ENCODE measurements around the gene CCDC112.
A peak's percentile ranks its signal among the peaks of the same experiment; 100 is the strongest.
"Not testable (repeated sequence)": the region's sequence is repeated elsewhere in the genome, so short reads cannot be mapped to it uniquely, and the experiment has no call there.

CCDC112 gene

DNA sequence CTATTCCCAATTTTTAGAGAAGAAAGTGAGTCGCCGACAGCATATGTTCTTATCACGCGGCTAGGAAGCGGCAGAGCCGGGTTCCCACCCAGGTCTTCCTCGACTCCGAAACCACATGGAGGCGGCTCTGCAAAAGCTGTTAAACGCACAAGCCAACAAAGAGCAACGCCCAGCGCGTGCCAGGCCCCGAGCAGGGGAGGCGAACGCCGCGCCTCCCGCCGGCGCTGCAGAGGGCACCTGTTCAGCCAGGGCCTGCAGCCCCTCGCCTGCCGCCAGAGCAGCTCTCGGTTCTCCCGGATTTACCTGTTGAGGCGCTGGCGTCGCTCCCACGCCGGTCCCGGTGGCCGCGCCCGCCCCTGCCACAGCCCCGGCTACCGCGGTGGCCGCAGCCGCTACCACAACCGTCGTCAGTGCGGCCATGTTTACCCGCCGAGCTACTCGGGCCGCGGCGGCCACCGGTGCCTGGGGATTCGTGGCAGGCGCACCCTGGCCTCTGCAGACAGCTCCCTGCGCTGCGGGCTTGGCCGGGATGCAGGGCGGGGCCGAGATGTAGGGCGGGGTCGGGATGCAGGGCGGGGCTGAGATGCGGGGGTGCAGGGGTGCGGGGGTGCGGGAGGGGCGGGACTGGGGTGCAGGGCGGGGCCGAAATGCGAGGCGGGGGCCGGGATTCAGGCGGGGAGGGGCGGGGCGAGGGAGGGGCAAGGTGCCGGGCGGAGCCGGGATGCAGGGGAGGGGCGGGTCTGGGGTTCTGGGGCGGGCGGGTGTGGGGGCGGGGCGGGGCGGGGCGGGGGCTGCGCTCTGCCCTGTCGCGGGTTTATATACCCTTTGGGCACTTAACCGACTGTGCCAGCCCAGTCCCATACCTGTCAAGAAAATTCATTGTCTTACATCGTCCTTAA lies at the start of gene CCDC112:
CCDC112 (minus strand) TSS at position 531 of the 899 bp plus-strand sequence; CDS start at position 420, 111 bp downstream.
- DNase-seq (ENCODE audit: low spot score): peak; percentile 71

GRCh38 chr5:115345344-115345743 lies 48.9 kb upstream of the CCDC112 start:
- DNase-seq (ENCODE audit: low spot score): no peak

GRCh38 chr5:115343855-115344254 lies 47.4 kb upstream of the CCDC112 start:
- peak; percentile 9 for DNase-seq (ENCODE audit: low spot score)

DNA sequence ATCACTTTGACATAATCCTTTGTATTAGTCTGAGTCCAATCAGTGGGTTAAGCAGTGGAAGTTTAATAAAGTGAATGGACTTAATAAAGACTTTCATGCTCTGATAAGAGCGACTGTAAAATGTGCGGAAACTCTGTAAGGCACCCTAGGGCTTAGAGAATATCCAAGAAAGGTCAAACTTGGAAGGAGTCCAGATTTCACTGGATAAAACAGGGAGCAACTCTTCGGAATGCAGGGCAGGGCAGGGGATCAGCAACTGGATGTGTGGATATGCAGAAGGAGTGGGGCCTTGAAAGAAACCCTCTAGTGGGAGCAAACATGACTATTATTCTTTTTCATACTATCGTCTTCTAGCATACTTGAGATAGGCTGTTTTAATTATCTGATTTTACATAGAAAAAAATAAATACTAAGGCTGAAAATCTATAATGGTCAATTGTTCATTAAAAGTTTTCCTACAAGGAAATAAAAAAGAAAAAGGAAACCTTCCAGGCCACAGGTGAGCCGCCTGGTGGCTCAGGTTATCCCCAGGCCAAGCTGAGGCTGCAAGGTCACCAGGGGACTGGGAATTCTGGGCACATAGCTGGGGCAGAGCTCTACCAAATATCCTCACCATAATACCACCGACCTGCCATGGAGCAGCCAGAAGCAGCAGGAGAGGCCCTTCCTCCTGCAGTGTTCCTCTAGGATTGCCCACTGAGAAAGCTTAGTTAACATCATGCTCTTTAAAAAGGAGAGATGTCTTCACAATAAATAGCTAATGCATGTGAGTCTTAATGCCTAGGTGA lies 46.3 kb upstream of the CCDC112 start:
- no peak for DNase-seq (ENCODE audit: low spot score)

DNA sequence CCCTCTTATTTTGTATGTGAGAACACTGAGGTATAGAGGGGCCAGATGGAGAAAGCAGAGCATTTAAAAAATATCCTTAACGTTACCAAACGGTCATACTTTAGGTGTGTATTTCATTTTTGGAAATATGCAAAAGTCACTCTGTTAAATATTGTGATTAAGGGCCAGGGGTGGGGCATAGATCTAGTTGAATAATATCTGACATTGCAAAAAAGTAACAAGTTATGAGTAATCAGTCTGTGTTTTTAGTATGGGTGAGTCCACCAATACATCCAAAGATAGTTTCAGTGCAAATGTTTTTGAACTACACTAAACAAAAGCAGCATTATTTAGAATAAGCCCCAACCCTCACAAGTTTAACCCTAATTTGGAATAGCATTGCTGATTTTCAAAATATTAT lies 45.3 kb upstream of the CCDC112 start:
- no peak for DNase-seq (ENCODE audit: low spot score)

DNA sequence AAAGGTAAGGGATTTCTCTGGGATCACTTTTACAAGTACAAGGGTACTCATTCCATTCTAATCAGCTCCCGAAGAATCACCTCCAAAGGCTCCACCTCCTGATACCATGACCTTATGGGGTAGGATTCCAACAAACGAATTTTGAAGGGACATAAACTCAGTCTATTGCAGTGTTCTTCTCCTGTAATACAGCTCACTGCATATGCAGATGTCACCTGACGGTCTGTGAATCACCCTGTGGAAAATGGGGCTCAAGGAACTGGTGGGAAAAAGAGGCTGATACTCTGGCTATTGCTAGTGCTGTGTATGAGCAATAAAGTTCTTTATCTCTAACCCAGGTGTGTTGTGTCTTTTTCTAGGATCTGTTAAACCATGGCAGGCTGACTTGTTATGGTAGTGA lies 42.4 kb upstream of the CCDC112 start:
- DNase-seq (ENCODE audit: low spot score): no peak

DNA sequence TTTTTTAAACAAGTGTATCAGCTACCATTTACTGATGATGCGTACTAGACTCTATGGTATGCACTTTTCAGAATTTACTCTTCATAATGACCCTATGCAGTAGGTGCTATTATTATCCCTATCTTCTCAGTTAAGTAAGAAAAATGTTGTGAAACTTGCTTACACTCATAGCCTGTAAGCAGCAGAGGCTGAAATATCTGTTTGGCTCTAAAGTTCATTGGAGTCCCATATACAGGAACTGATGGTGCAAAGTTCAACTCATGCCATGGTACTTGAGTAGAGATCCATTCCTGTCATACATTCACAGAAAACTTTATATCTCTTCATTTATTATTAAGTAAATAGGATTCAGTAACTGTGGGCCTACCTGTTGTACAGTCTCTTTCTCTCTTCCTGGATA lies 41.4 kb upstream of the CCDC112 start:
- no peak for DNase-seq (ENCODE audit: low spot score)

DNA sequence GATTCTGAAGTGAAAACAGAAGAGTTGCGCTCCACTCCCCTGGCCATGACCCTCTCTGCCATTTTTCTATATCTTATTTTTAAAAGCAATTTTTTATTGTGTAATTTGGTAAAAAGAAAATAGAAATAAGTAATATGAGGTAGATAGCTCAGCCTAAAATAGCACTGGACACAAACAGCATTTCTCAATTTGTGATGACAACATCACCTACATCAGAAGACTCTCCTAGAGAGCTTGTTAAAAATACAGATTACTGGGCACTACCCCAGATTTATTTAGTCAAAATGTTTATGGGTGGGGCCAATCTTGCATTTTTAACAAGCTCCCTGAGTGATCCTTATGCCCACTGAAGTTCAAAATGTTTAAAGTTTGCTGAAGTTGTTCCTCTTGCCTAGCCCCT lies 40.5 kb upstream of the CCDC112 start:
- no peak for DNase-seq (ENCODE audit: low spot score)

DNA sequence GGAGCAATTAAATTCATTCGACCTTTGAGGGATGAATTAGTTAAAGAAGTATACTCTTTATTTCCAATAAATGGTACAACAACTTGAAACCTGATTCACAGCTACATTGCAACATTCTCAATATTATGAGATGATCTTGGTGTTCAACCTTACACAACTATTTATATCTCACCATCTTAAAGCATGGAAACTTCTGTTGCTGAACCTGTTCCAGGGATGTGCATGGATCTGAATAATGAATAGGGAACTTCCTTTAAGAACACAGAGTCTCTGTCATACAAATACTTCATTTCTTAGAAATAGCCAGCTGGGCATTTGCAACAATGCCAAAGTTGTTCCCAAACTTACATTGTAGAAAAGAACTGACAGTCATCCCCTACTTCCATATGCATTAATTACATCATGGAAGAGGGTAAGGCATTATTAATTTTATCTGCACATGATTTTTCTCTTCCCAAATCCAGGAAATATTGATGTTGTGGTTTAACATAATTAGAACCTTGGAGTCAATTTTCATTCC lies 39.8 kb upstream of the CCDC112 start:
- no peak for DNase-seq (ENCODE audit: low spot score)

- no peak for DNase-seq (ENCODE audit: low spot score)
Measured at GRCh38 chr5:115335301-115335700, 38.8 kb upstream of the CCDC112 start.

DNA sequence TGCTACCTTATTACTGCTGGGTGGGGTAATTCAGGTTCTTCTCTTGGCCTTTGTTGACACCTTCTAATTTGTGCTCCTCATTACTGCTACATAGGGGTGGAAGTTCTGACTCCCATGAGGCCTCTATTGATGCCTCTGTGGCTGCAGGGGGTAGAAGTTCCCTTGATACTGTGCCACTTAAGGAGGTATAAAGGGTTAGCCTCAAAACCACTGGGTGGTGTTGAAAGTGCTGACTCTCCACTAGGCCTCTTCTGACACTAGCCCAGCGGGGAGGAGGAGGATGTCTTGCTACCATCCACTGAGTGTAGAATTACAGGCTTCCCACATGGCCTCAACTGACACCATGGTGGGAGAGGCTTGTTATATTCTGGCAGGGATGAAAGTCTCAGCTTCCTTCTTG lies 36.7 kb upstream of the CCDC112 start:
- no peak for DNase-seq (ENCODE audit: low spot score)

DNA sequence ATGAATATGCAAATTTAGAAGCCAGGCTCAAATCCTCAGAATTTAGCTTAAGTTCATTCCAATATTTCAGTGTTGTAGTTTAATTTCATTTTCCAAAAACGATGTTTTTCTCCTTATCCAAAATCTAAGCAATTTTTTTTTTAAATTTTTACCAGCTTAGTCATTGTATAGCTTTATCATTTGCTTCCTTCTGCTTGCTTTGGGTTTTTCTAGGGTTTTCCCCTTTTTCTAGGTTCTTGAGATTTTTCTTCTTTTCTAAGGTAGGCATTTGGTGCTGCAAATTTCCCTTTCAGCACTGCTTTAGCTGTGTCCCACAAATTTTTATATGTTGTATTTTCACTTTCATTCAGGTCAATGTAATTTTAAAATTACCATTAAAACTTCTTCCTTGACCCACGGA lies 34.4 kb upstream of the CCDC112 start:
- DNase-seq (ENCODE audit: low spot score): no peak

- DNase-seq (ENCODE audit: low spot score): no peak
Measured at GRCh38 chr5:115329475-115329874, 33.0 kb upstream of the CCDC112 start.

- DNase-seq (ENCODE audit: low spot score): not testable (repeated sequence)
Measured at GRCh38 chr5:115328617-115329274, 32.3 kb upstream of the CCDC112 start.

DNA sequence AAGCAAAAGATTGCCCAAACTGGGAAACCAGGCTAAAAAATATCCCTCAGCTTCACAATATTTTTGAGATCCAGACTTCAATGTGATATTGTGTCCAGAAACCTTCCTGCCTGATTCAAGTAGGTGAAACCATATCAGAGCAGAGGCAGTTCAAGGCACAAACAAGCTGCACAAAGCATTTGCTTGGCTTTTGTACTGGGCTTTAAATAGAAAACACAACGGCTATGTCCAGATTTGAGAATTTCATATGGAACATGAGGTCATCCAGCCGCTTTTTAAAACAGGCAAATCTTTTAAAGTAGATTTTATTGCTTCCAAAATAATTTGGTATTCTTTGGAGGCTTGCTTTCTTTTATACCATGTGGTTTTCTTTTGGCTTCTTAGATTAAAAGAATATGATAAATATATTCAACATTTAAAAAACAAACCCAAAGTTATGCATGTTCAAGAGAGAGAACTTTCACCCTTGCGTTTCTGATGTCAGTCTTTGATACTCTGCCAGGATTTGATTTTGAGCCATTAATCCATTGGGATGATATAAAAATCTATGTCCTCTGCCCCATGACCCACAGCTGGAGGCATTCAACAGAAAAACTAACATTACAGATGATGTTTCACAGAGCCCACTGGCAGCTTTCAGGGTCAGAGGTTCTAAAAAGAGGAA lies 29.0 kb upstream of the CCDC112 start:
- DNase-seq (ENCODE audit: low spot score): no peak

DNA sequence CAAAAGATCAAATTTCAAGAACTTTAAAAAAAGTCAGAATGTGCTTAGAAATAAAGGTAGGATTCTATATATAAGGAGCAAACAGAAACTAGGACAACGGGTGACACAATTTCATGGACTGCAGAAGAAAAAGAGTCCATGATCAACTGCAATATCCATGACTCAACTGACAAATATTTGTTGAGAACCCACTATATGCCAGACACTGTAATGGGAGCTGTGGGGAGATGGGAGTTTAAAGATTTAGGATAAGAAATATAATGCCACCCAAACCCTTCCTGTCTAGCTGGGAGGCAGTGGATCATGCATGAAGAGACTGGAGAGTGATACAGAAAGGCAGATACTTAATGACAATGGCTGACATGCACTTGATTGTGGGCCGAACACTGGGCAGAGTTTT lies 27.6 kb upstream of the CCDC112 start:
- DNase-seq (ENCODE audit: low spot score): no peak

DNA sequence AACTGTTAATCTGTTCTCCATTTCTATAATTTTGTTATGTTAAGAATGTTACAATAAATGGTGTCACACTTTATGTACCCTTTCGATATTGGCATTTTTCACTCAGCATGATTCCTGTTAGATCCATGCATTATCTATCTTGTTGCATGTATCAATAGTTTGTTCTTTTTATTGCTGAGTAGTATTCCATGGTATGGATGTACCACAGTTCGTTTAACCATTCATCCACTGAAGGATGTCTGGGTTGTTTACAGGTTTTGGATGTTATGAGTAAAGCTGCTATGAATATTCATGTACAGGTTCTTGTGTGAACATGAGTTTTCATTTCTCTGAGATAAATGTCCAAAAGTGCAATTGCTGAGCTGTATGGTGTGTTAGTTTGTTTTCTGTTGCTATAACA lies 26.3 kb upstream of the CCDC112 start:
- DNase-seq (ENCODE audit: low spot score): no peak

GRCh38 chr5:115321309-115321708 lies 24.9 kb upstream of the CCDC112 start:
- DNase-seq (ENCODE audit: low spot score): no peak

DNA sequence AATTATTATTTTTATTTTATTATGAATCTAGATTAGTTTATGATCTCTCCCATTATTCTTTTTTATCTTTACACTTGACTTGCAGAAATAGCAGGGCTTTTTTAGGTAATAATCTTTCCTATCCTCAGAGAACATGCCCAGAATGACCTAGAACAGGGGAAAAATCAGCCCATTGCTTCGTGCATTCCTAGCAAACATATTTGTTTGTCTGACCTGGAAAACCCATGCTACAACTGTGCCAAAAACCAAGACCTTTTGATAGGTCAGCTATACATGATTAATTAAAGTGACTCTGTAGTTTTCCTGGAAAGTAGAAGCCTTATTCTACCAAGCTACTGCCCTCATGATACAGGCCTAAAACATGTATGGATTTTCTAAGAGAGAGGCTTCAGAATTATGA lies 24.1 kb upstream of the CCDC112 start:
- DNase-seq (ENCODE audit: low spot score): no peak

DNA sequence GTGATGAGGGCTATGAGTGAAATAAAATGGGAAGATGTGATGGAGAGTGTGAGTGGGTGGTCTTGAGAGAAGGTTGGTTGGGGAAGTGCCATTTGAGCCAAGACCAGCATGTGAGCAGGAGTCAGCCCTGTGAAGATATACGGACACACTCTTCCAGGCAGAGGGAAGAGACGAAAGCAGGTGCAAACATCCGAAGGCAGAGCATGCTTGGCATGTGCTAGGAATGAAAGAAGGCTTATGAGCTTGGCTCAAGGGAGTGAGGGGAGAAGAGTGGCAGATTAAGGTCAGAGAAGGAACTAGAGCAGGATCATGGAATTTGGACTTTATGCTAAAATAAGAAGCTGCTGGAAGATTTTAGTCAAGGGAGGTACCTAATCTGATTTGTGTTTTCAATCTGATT lies 23.6 kb upstream of the CCDC112 start:
- no peak for DNase-seq (ENCODE audit: low spot score)

GRCh38 chr5:115319007-115319406 lies 22.6 kb upstream of the CCDC112 start:
- DNase-seq (ENCODE audit: low spot score): no peak

GRCh38 chr5:115317736-115318135 lies 21.3 kb upstream of the CCDC112 start:
- no peak for DNase-seq (ENCODE audit: low spot score)

All from hepatic stellate cell (primary cell).